ENCODE measurements around the gene CLCN4. TPM values are rescaled to one million over a fixed set of nuclear protein-coding genes. Genes with fewer than 3 reads are reported as not detected.

CLCN4 gene
- total RNA-seq, 6 donors from 2014 or later: 5.2 to 26.3 (median 11.7) TPM

DNA sequence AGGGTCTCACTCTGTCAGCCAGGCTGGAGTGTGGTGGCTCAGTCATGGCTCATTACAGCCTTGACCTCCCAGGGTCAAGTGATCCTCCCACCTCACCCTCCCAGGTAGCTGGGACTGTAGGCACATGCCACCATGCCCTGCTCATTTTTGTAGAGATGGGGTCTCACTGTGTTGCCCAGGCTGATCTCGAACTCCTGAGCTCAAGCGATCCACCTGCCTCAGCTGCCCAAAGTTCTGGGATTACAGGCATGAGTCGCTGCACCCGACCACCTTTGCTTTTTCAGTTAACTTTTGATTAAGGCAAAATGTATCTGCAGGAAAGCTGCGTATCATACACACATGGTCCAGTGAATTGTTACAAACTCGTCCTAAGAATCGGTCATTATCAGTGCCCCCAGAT lies 16.5 kb upstream of the CLCN4 start:
- Histone ChIP-seq H3K36me3 (peaks cover 0 to 60% (median 20%) of the 10 kb centered on the region in 4 donors), H3K4me3 (no peak overlapping the region), H3K9me3 (no peaks in the 10 kb centered on the region), H3K4me1 (no peaks in the 10 kb centered on the region), H3K27ac (no peak overlapping the region), H3K27me3 (no peaks in the 10 kb centered on the region)
- ATAC-seq (ENCODE audit: low FRiP score in 2 of 2) (no peak), DNase-seq (no peak)
- TF ChIP-seq POLR2AphosphoS5 (IDR thresholded peaks at IDR 0.05): no peak
- no peak for TF ChIP-seq POLR2A (IDR thresholded peaks at IDR 0.05)
- TF ChIP-seq EP300 (IDR thresholded peaks at IDR 0.05): no peak
- TF ChIP-seq, protein P1, sequence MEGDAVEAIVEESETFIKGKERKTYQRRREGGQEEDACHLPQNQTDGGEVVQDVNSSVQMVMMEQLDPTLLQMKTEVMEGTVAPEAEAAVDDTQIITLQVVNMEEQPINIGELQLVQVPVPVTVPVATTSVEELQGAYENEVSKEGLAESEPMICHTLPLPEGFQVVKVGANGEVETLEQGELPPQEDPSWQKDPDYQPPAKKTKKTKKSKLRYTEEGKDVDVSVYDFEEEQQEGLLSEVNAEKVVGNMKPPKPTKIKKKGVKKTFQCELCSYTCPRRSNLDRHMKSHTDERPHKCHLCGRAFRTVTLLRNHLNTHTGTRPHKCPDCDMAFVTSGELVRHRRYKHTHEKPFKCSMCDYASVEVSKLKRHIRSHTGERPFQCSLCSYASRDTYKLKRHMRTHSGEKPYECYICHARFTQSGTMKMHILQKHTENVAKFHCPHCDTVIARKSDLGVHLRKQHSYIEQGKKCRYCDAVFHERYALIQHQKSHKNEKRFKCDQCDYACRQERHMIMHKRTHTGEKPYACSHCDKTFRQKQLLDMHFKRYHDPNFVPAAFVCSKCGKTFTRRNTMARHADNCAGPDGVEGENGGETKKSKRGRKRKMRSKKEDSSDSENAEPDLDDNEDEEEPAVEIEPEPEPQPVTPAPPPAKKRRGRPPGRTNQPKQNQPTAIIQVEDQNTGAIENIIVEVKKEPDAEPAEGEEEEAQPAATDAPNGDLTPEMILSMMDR (IDR thresholded peaks at IDR 0.05): no peak
- 95 to 97% methylated on average over 7 of the region's 7 CpGs for WGBS, 2 donors

DNA sequence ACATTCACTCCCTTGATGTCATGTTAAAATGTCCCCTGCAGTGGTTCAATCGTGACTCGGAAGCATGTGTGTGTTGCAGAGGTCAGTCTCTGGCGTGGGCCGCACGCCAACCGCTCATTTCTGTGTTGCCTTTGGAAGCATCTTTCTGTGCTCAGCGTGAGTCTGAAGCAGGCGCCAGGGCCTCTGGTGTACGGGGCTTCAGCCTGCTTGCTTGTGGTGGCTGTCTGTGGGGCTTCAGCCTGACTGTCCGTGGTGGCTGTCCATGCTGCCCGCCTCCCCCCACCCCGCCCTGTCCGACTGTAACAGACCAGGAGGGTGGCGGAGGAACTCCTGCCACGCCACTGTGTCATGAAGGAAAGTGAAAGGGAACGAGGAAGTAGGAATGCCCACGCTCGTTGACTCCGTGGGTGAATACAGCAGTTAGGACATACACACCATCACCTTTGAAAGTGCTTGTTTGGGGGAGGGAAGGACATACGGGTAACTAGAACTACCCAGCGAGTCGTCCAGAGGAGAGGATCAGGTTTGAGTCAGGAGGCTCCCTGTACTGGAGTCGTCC lies 14.7 kb upstream of the CLCN4 start:
- WGBS, 2 donors: 84% methylated on average over 11 to 23 of the region's 23 CpGs
- Histone ChIP-seq H3K4me3 (no peak overlapping the region), H3K4me1 (no peaks in the 10 kb centered on the region), H3K27ac (no peak overlapping the region), H3K36me3 (peaks cover 0 to 51% (median 20%) of the 10 kb centered on the region in 4 donors), H3K27me3 (no peaks in the 10 kb centered on the region), H3K9me3 (no peaks in the 10 kb centered on the region)
- ATAC-seq (ENCODE audit: low FRiP score in 2 of 2): no peak
- no peak for DNase-seq
- TF ChIP-seq POLR2AphosphoS5 (IDR thresholded peaks at IDR 0.05) (no peak), POLR2A (IDR thresholded peaks at IDR 0.05) (no peak), EP300 (IDR thresholded peaks at IDR 0.05) (no peak)

GRCh38 chrX:10143071-10143983 lies 13.4 kb upstream of the CLCN4 start:
- no peak overlapping the region for H3K27ac ChIP-seq
- TF ChIP-seq, protein P1 (IDR thresholded peaks at IDR 0.05): no peak
- TF ChIP-seq EP300 (IDR thresholded peaks at IDR 0.05) (no peak), POLR2AphosphoS5 (IDR thresholded peaks at IDR 0.05) (no peak), POLR2A (IDR thresholded peaks at IDR 0.05) (no peak)
- ATAC-seq (ENCODE audit: low FRiP score in 2 of 2) (no peak), DNase-seq (no peak)
- no peaks in the 10 kb centered on the region for H3K9me3 ChIP-seq
- no peaks in the 10 kb centered on the region for H3K4me1 ChIP-seq
- H3K36me3 ChIP-seq: peaks cover 0 to 41% (median 16%) of the 10 kb centered on the region in 4 donors
- 87 to 93% methylated on average over 9 to 12 of the region's 12 CpGs for WGBS, 2 donors
- no peaks in the 10 kb centered on the region for H3K27me3 ChIP-seq
- no peak overlapping the region for H3K4me3 ChIP-seq

DNA sequence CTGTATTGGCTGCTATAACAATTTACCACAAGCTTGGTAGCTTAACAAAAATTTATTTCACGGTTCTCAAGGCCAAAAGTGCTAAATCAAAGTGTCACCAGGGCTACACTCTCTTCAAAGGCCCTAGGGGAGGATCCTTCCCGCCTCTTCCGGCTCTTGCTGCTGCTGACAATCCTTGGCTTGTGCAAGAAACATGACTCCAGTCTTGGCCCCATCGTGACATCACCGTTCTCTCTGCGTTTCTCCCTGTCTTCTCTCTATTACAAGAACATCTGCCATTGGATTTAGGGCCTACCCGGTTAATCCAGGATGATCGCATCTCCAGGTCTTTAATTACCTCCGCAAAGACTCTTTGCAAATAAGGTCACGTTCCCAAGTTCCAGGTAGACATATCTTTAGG lies 10.4 kb upstream of the CLCN4 start:
- peak in 1 of 2 donors; percentile 61 for ATAC-seq (ENCODE audit: low FRiP score in 2 of 2)
- 88 to 90% methylated on average over 10 of the region's 10 CpGs for WGBS, 2 donors
- no peaks in the 10 kb centered on the region for H3K27me3 ChIP-seq
- H3K4me3 ChIP-seq: no peak overlapping the region
- no peaks in the 10 kb centered on the region for H3K9me3 ChIP-seq
- no peak overlapping the region for H3K27ac ChIP-seq
- H3K36me3 ChIP-seq: peaks cover 0 to 16% (median 8%) of the 10 kb centered on the region in 4 donors
- no peaks in the 10 kb centered on the region for H3K4me1 ChIP-seq
- no peak for TF ChIP-seq POLR2AphosphoS5 (IDR thresholded peaks at IDR 0.05)
- TF ChIP-seq POLR2A (IDR thresholded peaks at IDR 0.05): no peak
- no peak for TF ChIP-seq EP300 (IDR thresholded peaks at IDR 0.05)
- TF ChIP-seq, protein P1 (IDR thresholded peaks at IDR 0.05): no peak
- DNase-seq: no peak

DNA sequence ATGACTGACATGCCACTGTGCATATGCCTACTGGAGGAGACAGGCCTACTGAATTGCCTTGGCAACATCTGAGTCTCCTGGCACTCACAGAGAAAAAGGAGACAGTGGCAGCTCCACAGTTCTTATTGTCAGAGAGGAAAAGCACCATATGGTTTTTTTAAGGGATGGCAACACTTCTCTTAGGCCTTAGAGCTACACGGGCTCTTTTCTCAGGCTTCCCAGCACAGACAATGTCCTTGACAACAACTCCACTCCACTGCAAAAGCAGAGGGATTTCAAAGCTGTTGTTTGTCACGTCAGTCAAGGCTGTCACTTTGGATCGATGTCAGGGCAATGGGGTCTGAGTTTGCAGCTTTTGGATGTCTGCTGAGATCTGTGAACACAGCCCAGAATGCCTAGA lies 4.7 kb upstream of the CLCN4 start:
- Histone ChIP-seq H3K4me1 (peaks cover 0 to 9% (median 2%) of the 10 kb centered on the region in 4 donors), H3K27ac (no peak overlapping the region), H3K27me3 (no peaks in the 10 kb centered on the region), H3K4me3 (no peak overlapping the region), H3K9me3 (no peaks in the 10 kb centered on the region), H3K36me3 (no peaks in the 10 kb centered on the region)
- WGBS, 2 donors: 49 to 66% methylated on average over 2 to 3 of the region's 3 CpGs
- ATAC-seq (ENCODE audit: low FRiP score in 2 of 2) (no peak), DNase-seq (no peak)
- TF ChIP-seq POLR2AphosphoS5 (IDR thresholded peaks at IDR 0.05): no peak
- TF ChIP-seq, protein P1 (IDR thresholded peaks at IDR 0.05): no peak
- TF ChIP-seq EP300 (IDR thresholded peaks at IDR 0.05): no peak
- TF ChIP-seq POLR2A (IDR thresholded peaks at IDR 0.05): no peak

All from upper lobe of left lung (tissue), 6 donors.